Measurements from ENCODE around the gene DHDH.
"Not testable (repeated sequence)": the region's sequence is repeated elsewhere in the genome, so short reads cannot be mapped to it uniquely, and the experiment has no call there.

Gene DHDH

DNA sequence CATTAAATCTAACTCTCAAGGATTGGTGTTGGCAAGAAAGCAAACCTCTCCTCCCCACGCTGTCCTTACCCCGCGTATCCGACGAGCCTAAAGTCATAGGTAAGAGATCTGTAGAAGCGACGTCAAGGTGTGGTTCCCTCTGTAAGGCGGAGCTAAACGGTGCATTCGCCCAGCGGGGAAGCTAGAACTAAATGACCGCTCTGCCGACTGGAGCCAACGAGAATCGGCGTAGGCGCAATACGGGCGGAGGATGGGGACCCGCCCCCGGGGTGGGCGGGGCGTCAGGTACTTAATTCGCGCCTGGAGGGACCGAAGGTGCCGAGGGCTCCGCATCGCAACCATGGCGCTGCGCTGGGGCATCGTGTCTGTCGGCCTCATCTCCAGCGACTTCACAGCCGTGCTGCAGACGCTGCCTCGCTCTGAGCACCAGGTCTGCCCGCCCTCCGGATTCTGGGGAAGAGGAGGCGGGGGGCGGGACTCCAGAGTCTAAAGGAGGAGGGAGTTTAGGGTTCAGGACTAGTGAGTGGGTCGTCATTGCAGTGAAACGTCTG lies at the start of gene DHDH:
DHDH (plus strand) TSS at position 318 of the 551 bp plus-strand sequence; CDS start at position 341, 23 bp downstream.
- in situ Hi-C loops (cut with MboI; ENCODE audit: low sequenced_read_pairs), result no loop called here

DNA sequence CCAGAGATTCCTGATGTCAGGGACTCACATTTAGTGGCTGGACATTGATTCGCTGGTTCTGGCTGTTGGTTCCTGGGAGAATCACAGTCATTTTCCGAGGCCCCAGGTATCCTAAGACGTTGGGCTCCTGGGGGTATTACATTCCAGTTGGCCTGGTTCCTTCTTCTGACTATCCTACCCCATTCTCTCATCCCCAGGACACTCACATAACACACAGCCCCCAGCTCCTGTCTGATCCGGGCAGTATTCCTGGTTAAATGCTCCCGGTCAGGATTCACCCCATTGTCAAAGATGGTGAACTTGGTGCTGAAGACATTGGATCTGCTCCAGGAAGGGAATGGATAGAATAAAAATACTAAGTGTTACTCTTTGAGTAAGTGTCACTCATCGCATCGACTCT lies 49.8 kb upstream of the DHDH start:
- in situ Hi-C loops (cut with MboI; ENCODE audit: low sequenced_read_pairs), result no loop called here

- in situ Hi-C loops (cut with MboI; ENCODE audit: low sequenced_read_pairs), result no loop called here
Measured at GRCh38 chr19:48887861-48888612, 45.5 kb upstream of the DHDH start.

GRCh38 chr19:48889496-48889895 lies 44.0 kb upstream of the DHDH start:
- in situ Hi-C loops (cut with MboI; ENCODE audit: low sequenced_read_pairs), result not testable (repeated sequence)

- in situ Hi-C loops (cut with MboI; ENCODE audit: low sequenced_read_pairs), result no loop called here
Measured at GRCh38 chr19:48890551-48890950, 42.9 kb upstream of the DHDH start.

- in situ Hi-C loops (cut with MboI; ENCODE audit: low sequenced_read_pairs), result no loop called here
Measured at GRCh38 chr19:48895226-48895625, 38.3 kb upstream of the DHDH start.

DNA sequence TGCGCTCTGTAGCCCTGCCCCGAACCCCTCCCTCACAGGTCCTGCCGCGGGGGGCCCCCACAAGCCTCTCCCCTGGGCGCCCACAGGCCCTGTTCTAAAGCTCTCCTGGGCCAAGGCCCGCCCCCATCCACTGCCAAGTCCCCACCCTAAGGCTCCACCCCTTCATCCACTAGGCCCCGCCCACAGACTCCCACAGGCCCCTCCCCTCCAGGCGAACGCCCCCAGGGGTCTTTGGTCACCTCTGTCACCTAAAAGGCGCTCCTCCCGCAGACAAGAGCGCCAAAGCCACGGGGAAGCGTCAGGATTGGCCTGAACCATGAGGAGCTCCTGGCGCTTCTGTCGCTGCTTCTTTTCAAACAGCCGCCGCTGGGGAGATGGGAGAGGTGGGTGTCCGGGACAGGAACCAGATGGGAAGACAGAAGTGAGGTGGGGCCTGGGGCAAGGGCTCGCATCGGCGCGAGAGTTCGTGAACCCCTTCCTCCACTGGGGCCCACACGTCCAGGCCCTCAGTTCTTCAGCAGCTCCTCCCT lies 37.2 kb upstream of the DHDH start:
- in situ Hi-C loops (cut with MboI; ENCODE audit: low sequenced_read_pairs), result no loop called here

DNA sequence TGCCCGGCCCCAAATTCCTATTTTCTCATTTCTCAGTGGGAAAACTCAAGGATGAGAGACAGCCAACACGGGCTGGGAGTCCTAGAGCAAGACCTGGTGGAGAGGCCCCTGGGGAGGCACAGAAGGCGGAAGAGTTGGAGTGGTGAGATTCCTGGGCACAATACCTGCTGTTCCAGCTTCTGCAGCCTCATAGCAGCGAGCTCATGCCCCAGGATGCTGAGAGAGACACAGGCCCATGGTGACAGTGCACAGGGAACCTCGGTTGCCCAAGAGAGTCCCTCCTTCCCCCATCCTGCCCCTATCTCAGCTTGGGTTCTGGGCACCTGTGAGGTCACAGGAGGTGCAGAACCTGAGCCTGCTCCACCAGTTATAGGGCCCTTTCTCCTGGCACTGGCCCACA lies 36.3 kb upstream of the DHDH start:
- in situ Hi-C loops (cut with MboI; ENCODE audit: low sequenced_read_pairs), result no loop called here

- in situ Hi-C loops (cut with MboI; ENCODE audit: low sequenced_read_pairs), result not testable (repeated sequence)
Measured at GRCh38 chr19:48899386-48899749, 34.1 kb upstream of the DHDH start.

DNA sequence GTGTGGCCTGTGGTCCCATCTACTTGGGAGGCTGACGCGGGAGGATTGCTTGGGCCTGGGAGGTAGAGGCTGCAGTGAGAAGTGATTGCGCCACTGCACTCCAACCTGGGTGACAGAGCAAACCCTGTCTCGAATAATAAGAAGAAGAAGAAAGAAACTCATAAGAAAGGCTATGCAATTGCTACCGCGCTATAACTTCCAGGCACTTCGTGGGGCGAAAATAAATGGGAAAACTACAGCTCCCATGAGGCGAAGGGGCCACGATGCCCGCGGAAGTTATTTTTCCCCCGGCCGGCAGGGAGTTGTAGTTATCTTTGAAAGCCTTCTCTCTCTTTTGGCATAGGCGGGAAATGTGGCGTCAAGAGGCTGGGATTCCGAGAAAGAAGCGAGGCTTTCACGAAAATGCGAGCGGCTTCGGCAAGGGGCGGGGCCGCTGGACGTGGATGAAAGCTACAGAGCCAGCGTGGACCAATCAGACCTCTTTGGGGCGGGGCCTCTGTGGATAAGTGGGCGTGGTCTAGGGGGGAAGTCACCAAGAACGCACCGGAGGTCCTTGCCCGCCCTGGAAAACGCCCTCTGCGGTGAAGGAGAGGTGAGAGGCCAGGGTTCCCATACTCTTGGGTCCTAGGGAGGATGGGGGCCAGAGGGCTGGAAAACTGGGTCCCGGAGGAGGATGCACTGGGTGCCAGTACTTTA lies 33.6 kb upstream of the DHDH start, which contains the start of gene NUCB1:
NUCB1 (plus strand) TSS at position 532 of the 696 bp plus-strand sequence. CDS start 485 bp downstream, outside the sequence.
- in situ Hi-C loops (cut with MboI; ENCODE audit: low sequenced_read_pairs), result no loop called here

DNA sequence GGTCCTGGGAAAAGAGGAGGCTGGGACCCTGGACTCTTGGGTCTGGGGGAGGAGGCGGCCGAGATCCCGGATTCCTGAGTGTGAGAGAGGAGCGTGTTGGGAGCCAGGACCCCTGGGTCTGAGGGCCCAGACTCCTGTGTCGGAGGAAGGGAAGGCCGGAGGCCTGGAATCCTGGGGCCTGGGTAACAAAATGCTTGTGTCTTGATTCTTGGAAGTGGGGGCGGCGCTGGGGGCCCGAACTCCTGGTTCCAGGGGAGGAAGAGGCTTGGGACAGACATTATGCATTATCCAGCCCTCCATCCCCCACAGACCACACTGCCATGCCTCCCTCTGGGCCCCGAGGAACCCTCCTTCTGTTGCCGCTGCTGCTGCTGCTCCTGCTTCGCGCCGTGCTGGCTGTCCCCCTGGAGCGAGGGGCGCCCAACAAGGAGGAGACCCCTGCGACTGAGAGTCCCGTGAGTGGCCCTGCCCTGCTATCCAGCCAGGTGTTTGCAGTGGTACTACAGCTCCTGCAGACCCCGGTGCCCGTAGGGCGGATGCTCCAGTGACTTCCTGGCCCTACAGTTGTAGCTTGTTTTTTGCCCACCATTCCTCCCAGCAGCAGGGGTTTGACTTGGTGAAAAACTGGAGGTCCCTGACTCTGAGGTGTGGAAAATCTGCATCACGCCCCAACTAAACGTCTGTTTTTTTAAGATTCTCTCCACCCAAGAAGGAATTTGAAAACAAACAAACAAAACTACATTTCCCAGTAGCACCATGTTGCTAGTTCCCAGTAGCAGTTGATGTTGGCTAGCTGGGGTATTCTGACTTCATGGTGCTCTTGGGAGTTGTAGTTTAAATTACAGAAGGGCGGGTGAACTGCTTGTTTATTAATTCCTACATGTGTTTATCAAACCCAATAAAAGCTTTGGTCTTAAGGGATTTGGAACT lies 32.8 kb upstream of the DHDH start:
- in situ Hi-C loops (cut with MboI; ENCODE audit: low sequenced_read_pairs), result no loop called here

GRCh38 chr19:48902291-48902690 lies 31.2 kb upstream of the DHDH start:
- in situ Hi-C loops (cut with MboI; ENCODE audit: low sequenced_read_pairs), result not testable (repeated sequence)

DNA sequence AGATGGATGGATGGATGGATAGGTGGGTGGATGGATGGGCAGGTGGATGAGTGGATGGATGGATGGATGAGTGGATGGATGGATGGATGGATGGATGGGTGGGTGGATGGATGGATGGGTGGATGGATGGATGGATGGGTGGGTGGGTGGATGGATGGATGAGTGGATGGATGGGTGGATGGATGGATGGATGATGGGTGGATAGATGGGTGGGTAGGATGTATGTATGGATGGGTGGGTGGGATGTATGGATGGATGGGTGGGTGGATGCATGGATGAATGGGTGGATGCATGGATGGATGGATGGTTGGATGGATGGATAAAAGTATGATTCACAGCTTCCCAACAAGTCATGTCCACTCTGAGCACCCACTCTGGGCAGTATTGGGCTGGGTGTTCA lies 29.7 kb upstream of the DHDH start:
- in situ Hi-C loops (cut with MboI; ENCODE audit: low sequenced_read_pairs), result not testable (repeated sequence)

DNA sequence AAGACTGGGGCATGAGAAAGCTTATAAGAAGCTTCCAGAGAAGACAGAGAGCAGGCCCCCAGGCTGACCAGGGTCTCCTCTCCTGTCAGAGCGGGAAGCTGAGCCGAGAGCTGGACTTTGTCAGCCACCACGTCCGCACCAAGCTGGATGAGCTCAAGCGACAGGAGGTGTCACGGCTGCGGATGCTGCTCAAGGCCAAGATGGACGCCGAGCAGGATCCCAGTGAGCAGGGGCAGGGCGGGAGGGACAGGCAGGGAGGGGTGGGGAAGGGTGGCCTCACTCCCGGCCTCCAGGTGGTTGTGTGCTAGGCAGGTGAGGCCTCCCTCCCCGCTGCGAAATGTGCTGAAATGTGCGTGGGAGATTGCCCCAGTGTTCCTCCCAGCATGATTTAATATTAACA lies 27.8 kb upstream of the DHDH start:
- in situ Hi-C loops (cut with MboI; ENCODE audit: low sequenced_read_pairs), result no loop called here

- in situ Hi-C loops (cut with MboI; ENCODE audit: low sequenced_read_pairs), result no loop called here
Measured at GRCh38 chr19:48906324-48906723, 27.2 kb upstream of the DHDH start.

DNA sequence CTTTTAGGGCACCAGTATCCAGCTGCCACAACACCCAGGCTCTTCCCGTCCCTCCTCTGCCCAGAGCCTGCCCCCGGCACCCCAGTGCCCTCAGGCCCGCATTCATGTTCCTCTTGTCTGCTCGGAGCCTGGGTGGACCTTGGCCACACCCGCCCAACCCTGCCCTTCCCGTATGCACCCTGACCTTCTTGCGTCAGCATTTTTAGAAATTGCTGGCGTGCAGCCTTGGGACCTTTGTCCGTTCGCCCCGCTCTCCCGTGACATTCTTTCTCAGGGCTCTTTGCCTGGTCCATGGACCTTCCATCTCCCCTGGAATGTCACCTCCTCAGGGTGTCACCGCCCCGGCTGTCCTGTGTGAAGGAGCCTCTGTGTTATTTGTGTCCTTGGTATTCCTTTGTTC lies 25.8 kb upstream of the DHDH start:
- in situ Hi-C loops (cut with MboI; ENCODE audit: low sequenced_read_pairs), result no loop called here

DNA sequence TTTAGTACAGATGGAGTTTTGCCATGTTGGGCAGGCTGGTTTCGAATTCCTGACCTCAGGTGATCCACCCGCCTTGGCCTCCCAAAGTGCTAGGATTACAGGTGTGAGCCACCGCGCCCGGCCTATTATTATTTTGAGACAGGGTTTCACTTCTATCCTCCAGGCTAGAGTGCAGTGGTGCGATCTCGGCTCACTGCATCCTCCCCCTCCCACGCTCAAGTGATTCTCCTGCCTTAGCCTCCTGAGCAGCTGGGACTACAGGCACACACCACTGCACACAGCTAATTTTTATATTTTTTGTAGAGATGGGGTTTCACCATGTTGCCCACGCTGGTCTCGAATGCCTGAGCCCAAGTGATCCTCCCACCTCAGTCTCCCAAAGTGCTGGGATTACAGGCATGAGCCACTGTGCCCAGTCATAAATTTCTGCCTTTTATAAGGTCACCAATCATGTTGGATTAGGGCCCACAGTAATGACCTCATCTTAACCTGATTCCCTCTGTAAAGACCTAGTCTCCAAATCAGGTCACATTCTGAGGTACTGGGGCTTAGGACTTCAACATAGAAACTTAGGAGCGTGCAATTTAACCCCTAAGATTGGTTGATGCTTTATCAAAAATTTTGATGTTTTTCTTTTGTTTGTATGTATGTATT lies 23.9 kb upstream of the DHDH start:
- in situ Hi-C loops (cut with MboI; ENCODE audit: low sequenced_read_pairs), result not testable (repeated sequence)

GRCh38 chr19:48910803-48911202 lies 22.7 kb upstream of the DHDH start:
- in situ Hi-C loops (cut with MboI; ENCODE audit: low sequenced_read_pairs), result no loop called here

DNA sequence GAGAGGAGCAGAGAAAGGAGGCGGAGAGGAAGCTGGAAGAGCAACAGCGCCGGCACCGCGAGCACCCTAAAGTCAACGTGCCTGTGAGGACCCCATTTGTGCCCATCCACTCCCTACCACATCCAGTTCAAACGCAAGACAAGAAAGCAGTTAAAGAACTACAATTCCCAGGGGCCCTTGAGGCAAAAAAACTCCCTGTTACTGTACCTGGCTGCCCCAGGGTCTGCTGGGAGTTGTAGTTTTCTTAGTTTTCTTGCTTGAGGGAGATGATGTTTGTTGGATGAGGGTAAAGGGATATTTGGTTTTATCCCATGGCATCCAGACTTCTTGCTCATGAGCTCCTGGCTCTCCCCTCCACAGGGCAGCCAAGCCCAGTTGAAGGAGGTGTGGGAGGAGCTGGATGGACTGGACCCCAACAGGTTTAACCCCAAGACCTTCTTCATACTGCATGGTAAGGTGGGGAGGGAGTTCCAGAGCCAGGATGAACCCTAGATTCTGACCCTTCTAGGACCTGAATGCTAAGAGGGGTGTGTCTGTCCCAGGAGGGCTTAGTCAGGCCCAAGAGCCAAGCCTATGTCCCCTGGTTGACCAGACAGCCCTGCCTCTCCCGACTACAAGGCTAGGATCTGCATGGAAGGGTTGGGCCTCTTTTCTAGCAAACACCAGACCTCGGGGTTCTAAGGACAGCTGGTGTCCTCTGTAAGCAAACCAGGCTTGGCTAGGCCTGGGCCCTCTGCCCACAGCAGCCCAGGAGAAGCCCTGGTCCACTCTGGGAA lies 20.2 kb upstream of the DHDH start:
- in situ Hi-C loops (cut with MboI; ENCODE audit: low sequenced_read_pairs), result no loop called here
